Fibroblast of mammary gland (primary cell): ENCODE data around the gene EDA2R.

Experiments used
- DNase-seq: peaks from one replicate; pipeline ENCODE4 v3.0.0-alpha.2; 2010; ENCODE audit warnings: low read depth
- H3K4me3 ChIP-seq: 2 replicates; pipeline ENCODE4 v1.5.1; 2011; ENCODE audit warnings: low read depth, mild to moderate bottlenecking, low read length, moderate library complexity; ENCODE audit not compliant: control insufficient read depth
- TF ChIP-seq, protein P1 (sequence below): conservative IDR thresholded peaks from 2 replicates; pipeline ENCODE4 v1.5.1; 2011; ENCODE audit warnings: low read depth, low read length, inconsistent platforms; ENCODE audit not compliant: control insufficient read depth, insufficient read depth

Gene EDA2R

DNA sequence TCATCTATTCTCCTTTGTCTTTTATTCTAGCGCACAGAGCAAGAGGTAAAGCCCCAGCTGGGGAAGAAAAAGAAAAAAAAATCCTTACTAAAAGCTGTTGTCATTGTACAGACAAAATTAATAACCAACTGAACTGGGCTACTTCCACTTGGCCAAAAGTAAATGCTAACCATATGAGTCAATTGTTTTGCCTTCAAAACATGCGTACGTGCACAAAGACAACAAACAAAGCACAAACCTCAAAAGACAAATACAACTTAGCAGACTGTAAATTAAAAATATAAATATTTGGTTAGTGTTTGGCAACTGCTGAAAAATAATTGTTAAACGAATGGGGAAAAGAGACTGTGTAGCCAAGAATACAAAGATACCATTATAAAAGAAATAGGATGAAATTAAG is 5.9 kb downstream of the EDA2R start:
- TF ChIP-seq, protein P1, sequence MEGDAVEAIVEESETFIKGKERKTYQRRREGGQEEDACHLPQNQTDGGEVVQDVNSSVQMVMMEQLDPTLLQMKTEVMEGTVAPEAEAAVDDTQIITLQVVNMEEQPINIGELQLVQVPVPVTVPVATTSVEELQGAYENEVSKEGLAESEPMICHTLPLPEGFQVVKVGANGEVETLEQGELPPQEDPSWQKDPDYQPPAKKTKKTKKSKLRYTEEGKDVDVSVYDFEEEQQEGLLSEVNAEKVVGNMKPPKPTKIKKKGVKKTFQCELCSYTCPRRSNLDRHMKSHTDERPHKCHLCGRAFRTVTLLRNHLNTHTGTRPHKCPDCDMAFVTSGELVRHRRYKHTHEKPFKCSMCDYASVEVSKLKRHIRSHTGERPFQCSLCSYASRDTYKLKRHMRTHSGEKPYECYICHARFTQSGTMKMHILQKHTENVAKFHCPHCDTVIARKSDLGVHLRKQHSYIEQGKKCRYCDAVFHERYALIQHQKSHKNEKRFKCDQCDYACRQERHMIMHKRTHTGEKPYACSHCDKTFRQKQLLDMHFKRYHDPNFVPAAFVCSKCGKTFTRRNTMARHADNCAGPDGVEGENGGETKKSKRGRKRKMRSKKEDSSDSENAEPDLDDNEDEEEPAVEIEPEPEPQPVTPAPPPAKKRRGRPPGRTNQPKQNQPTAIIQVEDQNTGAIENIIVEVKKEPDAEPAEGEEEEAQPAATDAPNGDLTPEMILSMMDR: no peak
- DNase-seq: peak; percentile 75
- H3K4me3 ChIP-seq: no peak overlapping the region

DNA sequence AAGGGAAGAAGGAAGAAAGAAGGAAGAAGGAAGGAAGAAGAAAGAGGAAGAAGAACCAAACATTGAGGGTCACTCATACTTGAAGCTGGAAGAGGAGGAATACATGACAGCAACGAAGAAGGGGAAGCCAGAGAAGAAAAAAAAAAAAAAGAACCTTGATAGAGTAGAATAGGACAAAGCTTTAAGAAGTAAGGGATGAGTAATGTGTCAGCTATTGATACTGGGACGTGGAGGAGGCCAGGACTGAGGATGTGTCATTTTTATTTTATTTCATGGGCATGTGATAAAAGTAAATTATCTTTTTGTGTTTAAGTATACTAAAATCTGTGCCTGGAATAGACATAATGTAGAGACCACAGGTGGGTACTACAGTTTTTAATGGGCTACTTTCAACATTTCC is 6.4 kb downstream of the EDA2R start:
- TF ChIP-seq, protein P1: no peak
- no peak overlapping the region for H3K4me3 ChIP-seq
- peak; percentile 59 for DNase-seq

DNA sequence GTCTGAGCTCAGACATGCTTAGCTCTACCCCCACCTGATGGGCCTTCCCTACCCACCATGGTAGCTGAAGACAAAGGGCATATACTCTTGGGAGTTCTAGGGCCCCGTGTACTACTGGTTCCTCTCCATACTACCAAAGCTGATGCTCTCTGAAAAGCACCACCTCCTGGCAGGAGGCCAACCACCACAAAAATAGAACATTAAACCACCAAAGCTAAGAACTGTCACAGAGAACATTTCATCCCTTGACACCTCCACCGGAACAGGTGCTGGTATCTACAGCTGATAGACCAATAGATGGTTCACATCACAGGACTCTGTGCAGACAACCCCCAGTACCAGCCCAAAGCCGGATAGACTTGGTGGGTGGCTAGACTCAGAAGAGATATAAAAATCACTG is 13.4 kb downstream of the EDA2R start:
- TF ChIP-seq, protein P1: no peak
- H3K4me3 ChIP-seq: no peak overlapping the region
- DNase-seq: no peak

DNA sequence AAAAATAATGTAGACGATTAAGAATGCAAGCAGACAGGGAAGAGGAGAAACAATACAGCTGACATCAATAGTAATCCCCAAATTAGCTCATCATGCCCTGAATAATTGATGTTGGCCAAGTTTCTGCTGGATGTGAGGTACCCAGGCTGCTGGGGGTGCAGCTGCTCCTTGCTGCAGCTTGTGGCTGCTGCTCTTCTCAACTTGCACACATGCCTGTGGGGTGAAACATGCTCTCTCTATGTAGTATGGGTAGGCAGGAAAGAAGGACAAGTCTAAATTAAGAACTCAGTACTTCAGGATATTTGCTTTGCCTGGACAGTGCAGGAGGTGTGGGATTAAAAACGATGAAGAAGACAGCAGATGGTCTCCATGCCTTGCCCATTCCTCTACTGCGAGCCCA is 16.7 kb downstream of the EDA2R start:
- TF ChIP-seq, protein P1: no peak
- DNase-seq: peak; percentile 48
- no peak overlapping the region for H3K4me3 ChIP-seq

DNA sequence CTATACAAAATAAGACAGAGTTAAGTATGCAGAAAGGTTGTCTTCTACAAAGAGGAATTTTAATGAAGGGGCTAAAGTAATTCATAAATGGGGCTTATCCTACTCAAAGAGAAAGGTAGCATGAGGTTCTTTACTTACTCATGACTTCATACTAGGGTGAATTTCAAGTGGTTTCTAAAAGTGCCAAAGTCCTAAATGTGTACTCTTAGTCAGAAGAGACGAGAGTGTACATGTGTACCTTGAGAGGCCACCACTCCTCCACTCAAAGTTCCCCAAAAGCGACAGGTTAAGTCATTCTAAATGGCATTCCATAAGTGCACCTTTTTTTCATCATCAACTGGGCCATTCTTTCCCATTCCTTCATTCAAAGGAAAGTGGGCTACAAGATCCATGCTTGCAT is 21.9 kb downstream of the EDA2R start:
- TF ChIP-seq, protein P1: no peak
- H3K4me3 ChIP-seq: no peak overlapping the region
- no peak for DNase-seq

DNA sequence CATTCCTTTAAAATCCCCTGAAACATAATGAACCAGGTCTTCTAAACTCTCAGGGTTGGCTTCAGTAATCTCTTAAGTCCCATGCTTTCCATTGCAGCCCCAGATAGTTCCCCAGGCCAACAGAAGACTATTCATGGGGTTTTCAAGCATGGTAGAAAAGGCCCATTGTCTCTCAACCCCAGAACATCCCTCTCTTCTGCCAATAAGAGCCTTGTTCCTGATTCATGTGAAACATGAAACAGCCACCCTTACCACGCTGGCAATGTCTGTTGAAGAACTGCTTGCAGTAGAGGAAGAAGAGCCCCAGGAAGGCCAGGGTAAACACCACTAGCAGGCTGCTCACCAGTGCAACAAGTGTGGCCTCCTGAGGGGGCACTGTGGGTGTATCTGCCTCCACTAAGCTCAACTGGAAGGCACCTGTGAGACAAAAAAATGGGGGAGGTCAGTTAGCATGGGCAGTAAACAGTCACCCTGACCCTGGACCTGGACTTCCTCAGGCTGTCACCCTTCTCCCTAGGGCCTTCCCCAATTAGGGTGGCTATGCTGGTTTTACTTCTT is 36.4 kb downstream of the EDA2R start:
- DNase-seq: no peak
- TF ChIP-seq, protein P1: no peak
- no peak overlapping the region for H3K4me3 ChIP-seq

DNA sequence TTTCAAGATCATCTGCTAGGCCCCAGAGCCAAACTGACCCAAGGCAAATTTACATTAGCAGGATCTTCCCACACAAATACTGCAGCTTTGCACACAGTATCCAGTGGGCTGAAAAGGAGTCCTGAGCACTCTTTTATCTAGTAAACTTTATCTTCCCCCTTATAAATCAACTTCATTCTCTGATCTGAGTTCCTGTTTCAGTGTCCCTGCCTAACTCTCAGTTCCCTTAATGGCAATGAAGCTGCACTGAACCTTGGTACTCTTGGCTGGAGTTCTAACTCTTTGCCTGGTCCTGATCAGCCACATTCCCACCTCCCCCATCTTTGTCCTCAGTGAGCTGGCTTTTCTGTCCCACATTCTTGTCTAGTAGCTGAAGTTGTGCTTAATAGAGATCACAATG is 37.4 kb downstream of the EDA2R start:
- no peak overlapping the region for H3K4me3 ChIP-seq
- no peak for DNase-seq
- TF ChIP-seq, protein P1: no peak
